Measurements from ENCODE around the gene TPRN.

DNA sequence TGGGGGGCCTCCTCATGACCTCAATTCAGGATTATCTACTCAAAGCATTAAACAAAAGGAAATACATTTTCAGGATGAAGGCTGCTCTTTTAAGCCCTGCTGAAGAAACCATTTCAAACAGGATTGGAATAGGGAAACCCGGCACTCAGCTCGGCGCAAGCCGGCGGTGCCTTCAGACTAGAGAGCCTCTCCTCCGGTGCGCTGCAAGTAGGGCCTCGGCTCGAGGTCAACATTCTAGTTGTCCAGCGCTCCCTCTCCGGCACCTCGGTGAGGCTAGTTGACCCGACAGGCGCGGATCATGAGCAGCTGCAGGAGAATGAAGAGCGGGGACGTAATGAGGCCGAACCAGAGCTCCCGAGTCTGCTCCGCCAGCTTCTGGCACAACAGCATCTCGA is 4.2 kb upstream of the TPRN start:
- TF ChIP-seq, protein P1, sequence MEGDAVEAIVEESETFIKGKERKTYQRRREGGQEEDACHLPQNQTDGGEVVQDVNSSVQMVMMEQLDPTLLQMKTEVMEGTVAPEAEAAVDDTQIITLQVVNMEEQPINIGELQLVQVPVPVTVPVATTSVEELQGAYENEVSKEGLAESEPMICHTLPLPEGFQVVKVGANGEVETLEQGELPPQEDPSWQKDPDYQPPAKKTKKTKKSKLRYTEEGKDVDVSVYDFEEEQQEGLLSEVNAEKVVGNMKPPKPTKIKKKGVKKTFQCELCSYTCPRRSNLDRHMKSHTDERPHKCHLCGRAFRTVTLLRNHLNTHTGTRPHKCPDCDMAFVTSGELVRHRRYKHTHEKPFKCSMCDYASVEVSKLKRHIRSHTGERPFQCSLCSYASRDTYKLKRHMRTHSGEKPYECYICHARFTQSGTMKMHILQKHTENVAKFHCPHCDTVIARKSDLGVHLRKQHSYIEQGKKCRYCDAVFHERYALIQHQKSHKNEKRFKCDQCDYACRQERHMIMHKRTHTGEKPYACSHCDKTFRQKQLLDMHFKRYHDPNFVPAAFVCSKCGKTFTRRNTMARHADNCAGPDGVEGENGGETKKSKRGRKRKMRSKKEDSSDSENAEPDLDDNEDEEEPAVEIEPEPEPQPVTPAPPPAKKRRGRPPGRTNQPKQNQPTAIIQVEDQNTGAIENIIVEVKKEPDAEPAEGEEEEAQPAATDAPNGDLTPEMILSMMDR (IDR thresholded peaks at IDR 0.05) = no peak
- TF ChIP-seq POLR2A (IDR thresholded peaks at IDR 0.05) = no peak
- TF ChIP-seq EP300 (IDR thresholded peaks at IDR 0.05) = no peak

Data from sigmoid colon (tissue), 4 donors.